Breast epithelium (tissue), 4 donors: Measurements from ENCODE around the gene USP28. TPM values are rescaled to one million over a fixed set of nuclear protein-coding genes. Genes with fewer than 3 reads are reported as not detected.
"Not testable (repeated sequence)": the region's sequence is repeated elsewhere in the genome, so short reads cannot be mapped to it uniquely, and the experiment has no call there.

Experiments
- DNase-seq, 2 donors: peaks; one replicate each; pipeline ENCODE4 v3.0.0-alpha.2; 2019; ENCODE audit warnings: low spot score in 2 of 2
- H3K27ac ChIP-seq, 2 donors: fragments of 200-600 bp; sonication (generic) in 1 of 2; one replicate each; pipeline ENCODE4 v1.5.1; 2016 to 2019; ENCODE audit warnings: mild to moderate bottlenecking in 1 of 2
- H3K27me3 ChIP-seq, 2 donors: fragments of 200-600 bp; sonication (generic) in 1 of 2; one replicate each; pipeline versions ENCODE4 v1.5.1 to v1.6.0; 2017 to 2019; ENCODE audit warnings: control low read depth in 1 of 2, mild to moderate bottlenecking in 1 of 2
- H3K36me3 ChIP-seq: fragments of 200-600 bp; one replicate; pipeline ENCODE4 v1.5.1; 2019
- H3K4me1 ChIP-seq, 2 donors: fragments of 200-600 bp; sonication (generic); one replicate each; pipeline ENCODE4 v1.5.1; 2016 to 2019; ENCODE audit warnings: control low read depth in 1 of 2
- H3K4me3 ChIP-seq, 3 donors: fragments of 200-600 bp; sonication (generic); 1 replicate in 2 of 3; 2 replicates in 1 of 3; pipeline ENCODE4 v1.5.1; 2016 to 2019; ENCODE audit warnings: mild to moderate bottlenecking in 3 of 3, moderate library complexity in 2 of 3
- H3K9me3 ChIP-seq, 2 donors: fragments of 200-600 bp; sonication (generic) in 1 of 2; one replicate each; pipeline ENCODE4 v1.5.1; 2016 to 2019; ENCODE audit warnings: control low read depth in 1 of 2
- POLR2A ChIP-seq: fragments of 450-650 bp; IDR thresholded peaks from one replicate; pipeline ENCODE4 v1.6.1; 2016; ENCODE audit warnings: antibody characterized with exemption, mild to moderate bottlenecking, moderate library complexity
- POLR2AphosphoS5 ChIP-seq, 3 donors: sonication (generic); formaldehyde crosslinking; IDR thresholded peaks; one replicate each; pipeline ENCODE4 v1.6.1; 2017; ENCODE audit warnings: antibody characterized with exemption in 3 of 3
- intact Hi-C: fragments of 100-400 bp; cut with DNase I; formaldehyde crosslinking; loops from one replicate; pipeline ENCODE4 v1.15.1; 2023; ENCODE audit warnings: low total_unique reads
- total RNA-seq, 3 donors: library from RNA; depleted of rRNA; stranded (reverse); fragments of >200 nt; gene quantifications; one replicate each; pipeline ENCODE4 v1.1.0, GENCODE V29; 2016
- TF ChIP-seq, protein P1 (sequence below), 3 donors: fragments of 450-650 bp; IDR thresholded peaks; one replicate each; pipeline ENCODE4 v1.5.1; 2016 to 2017; ENCODE audit warnings: antibody characterized with exemption in 3 of 3, mild to moderate bottlenecking in 3 of 3, moderate library complexity in 3 of 3

Gene USP28
- total RNA-seq, 3 donors from 2014 or later, result 15.5 to 38.5 (median 30.2) TPM

DNA sequence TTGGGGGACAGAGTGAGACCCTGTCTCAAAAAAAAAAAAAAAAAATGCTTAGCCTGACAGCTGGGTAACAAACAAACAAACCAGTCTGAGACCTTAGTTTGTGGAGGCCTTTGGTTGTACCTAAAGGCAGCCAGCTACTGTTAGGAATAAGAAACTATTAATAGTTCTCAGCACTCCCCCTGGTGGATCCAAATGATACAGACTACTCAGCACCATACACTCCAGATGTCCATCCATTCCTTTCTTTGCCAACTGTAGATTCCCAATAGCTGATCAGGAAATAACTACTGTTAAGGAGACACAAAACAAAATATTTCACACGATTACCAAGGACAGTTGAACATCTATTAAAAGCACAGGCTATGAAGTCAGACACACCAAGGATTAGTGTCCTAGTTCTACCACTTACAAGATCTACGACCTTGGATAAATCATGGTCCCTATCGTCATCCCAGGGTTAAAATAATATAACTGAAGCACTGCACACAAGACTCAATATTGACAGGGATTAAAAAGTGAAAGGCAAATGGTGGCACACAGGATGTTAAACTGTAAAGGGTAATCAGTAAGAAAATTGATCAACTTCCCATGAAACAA, 78.6 kb downstream of the USP28 start:
- Histone ChIP-seq H3K4me1 (no peaks in the 10 kb centered on the region), H3K27me3 (no peaks in the 10 kb centered on the region), H3K9me3 (no peaks in the 10 kb centered on the region), H3K4me3 (no peak overlapping the region), H3K27ac (no peak overlapping the region), H3K36me3 (peaks cover 10% of the 10 kb centered on the region)
- intact Hi-C loops, result no loop called here
- DNase-seq, result no peak
- TF ChIP-seq, protein P1, sequence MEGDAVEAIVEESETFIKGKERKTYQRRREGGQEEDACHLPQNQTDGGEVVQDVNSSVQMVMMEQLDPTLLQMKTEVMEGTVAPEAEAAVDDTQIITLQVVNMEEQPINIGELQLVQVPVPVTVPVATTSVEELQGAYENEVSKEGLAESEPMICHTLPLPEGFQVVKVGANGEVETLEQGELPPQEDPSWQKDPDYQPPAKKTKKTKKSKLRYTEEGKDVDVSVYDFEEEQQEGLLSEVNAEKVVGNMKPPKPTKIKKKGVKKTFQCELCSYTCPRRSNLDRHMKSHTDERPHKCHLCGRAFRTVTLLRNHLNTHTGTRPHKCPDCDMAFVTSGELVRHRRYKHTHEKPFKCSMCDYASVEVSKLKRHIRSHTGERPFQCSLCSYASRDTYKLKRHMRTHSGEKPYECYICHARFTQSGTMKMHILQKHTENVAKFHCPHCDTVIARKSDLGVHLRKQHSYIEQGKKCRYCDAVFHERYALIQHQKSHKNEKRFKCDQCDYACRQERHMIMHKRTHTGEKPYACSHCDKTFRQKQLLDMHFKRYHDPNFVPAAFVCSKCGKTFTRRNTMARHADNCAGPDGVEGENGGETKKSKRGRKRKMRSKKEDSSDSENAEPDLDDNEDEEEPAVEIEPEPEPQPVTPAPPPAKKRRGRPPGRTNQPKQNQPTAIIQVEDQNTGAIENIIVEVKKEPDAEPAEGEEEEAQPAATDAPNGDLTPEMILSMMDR (IDR thresholded peaks at IDR 0.05), result peak; percentile 34 to 66 (median 62)
- TF ChIP-seq POLR2AphosphoS5 (IDR thresholded peaks at IDR 0.05), result no peak
- no peak for TF ChIP-seq POLR2A

DNA sequence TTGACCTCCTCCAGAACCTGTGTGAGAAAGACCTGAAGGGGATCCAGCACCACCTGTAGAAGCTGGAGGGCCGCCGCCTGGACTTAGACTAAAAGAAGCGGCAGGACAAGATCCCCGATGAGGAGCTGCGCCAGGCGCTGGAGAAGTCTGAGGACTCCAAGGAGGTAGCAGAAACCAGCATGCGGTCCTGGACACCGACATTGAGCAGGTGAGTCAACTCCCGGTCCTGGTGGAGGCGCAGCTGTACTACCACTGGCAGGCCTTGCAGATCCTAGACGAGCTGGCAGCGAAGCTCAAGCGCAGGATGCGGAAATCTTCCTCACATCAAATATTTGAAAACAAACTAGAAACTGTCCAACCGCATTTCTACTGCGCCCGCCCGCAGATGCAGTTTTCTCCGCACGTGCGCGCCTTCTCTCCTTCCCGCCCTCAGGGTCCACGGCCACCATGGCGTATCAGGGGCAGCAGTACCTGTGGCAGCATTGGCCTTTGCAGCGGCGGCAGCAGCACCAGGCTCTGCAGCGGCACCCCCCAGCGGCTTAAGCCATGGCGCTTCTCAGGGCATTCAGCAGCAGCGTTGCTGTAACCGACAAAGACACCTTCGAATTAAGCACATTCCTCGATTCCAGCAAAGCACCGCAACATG, 85.6 kb downstream of the USP28 start:
- H3K4me1 ChIP-seq, result no peaks in the 10 kb centered on the region
- no peak overlapping the region for H3K27ac ChIP-seq
- H3K9me3 ChIP-seq, result no peaks in the 10 kb centered on the region
- H3K36me3 ChIP-seq, result no peaks in the 10 kb centered on the region
- H3K27me3 ChIP-seq, result no peaks in the 10 kb centered on the region
- DNase-seq, result no peak
- H3K4me3 ChIP-seq, result no peak overlapping the region
- TF ChIP-seq POLR2A, result no peak
- no peak for TF ChIP-seq POLR2AphosphoS5 (IDR thresholded peaks at IDR 0.05)
- TF ChIP-seq, protein P1 (IDR thresholded peaks at IDR 0.05), result no peak
- intact Hi-C loops, result no loop called here

DNA sequence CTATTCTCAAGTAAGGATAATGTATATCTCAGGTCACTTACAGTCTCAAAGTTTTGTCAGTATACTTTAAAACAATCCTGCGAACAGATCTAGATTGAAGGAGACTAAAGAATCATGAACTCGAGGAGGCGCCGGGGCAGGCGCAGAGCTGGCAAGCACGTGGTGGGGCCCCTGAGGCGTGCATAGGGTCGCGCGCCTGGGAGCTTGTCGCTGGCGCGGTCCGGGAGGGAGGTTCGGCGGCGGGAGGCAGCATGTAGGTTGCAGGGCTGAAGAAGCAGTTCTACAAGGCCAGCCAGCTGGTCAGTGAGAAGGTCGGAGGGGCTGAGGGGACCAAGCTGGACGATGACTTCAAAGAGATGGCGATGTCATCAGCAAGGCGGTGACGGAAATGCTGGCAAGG, 86.4 kb downstream of the USP28 start:
- H3K4me1 ChIP-seq, H3K27me3 ChIP-seq, H3K4me3 ChIP-seq, H3K27ac ChIP-seq, DNase-seq, H3K9me3 ChIP-seq, H3K36me3 ChIP-seq, intact Hi-C loops: not testable (repeated sequence)

DNA sequence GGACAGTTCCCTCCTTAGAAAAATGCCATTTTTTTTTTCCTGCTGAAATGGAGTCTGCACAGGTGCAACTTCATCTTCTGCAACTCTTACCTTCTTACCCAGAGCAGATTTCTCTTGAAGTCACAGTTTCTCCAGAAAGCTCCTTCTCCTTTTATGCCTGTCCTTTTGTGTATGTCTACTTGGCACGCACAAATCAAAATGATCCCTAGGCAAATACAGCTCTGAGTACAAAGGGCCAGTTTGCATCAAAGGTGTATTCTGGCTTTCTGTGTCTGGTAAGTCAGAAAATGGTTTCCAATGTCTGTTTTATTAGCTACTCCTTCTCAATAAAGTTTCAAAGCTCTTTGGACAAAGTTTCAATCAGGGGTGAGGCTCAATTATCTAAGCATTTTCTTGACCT, 93.2 kb downstream of the USP28 start:
- DNase-seq, result no peak
- H3K9me3 ChIP-seq, result no peaks in the 10 kb centered on the region
- intact Hi-C loops, result no loop called here

DNA sequence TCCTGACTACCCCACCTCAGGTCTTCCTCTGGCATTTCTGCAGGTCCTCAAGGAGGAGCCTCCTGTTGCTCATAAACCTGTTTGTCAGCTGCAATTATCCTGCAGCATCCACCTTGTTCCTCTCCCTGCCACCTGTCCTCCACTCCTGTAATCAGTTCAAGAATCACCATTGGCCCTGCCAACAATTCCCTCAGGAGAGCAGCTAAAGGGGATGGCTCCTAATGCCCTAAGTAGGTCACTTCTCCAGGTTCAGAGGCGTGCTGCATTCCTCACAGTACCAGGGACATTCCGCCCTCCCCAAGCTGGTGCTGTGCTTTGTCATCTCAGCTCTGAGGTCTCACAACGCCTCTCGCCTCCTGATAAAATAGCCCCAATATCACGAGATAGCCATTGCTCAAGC, 93.7 kb downstream of the USP28 start:
- Histone ChIP-seq H3K27me3 (no peaks in the 10 kb centered on the region), H3K36me3 (no peaks in the 10 kb centered on the region), H3K9me3 (no peaks in the 10 kb centered on the region), H3K27ac (no peak overlapping the region), H3K4me3 (no peak overlapping the region), H3K4me1 (no peaks in the 10 kb centered on the region)
- intact Hi-C loops, result no loop called here
- DNase-seq, result no peak
- TF ChIP-seq POLR2AphosphoS5 (IDR thresholded peaks at IDR 0.05), result no peak
- TF ChIP-seq, protein P1 (IDR thresholded peaks at IDR 0.05), result no peak

More for the DNA sequence above, 93.2 kb downstream of the USP28 start:
- Histone ChIP-seq H3K4me1 (no peaks in the 10 kb centered on the region), H3K4me3 (no peak overlapping the region), H3K36me3 (no peaks in the 10 kb centered on the region), H3K27ac (no peak overlapping the region), H3K27me3 (no peaks in the 10 kb centered on the region)
- TF ChIP-seq, protein P1 (IDR thresholded peaks at IDR 0.05), result no peak
- TF ChIP-seq POLR2A (no peak), POLR2AphosphoS5 (IDR thresholded peaks at IDR 0.05) (no peak)
